CD8-positive, alpha-beta memory T cell (primary cell): ENCODE measurements around the gene ELOF1. TPM values are rescaled to one million over a fixed set of nuclear protein-coding genes. Genes with fewer than 3 reads are reported as not detected.

ENCODE experiments used
- CTCF ChIA-PET: fragments of 350-600 bp; sonication (Branson Sonifier 250); formaldehyde crosslinking; loops from one replicate; lab custom pipeline; 2021; ENCODE audit warnings: antibody characterized with exemption; lab: Charles Lee
- POLR2A ChIA-PET: fragments of 350-600 bp; sonication (Branson Sonifier 250); formaldehyde crosslinking; loops from one replicate; lab custom pipeline; 2021; ENCODE audit warnings: antibody characterized with exemption; lab: Charles Lee
- DNase-seq, 5 donors: peaks; one replicate each; pipeline versions ENCODE4 v3.0.0 to v3.0.0-alpha.2; 2020 to 2022; ENCODE audit warnings: mixed read lengths in 1 of 5
- H3K27ac ChIP-seq: one replicate; pipeline ENCODE4 v1.7.0; 2013; ENCODE audit warnings: low read depth, mild to moderate bottlenecking, low read length, moderate library complexity
- H3K27me3 ChIP-seq: 2 replicates; pipeline ENCODE4 v1.7.0; 2013; ENCODE audit warnings: low read length, mild to moderate bottlenecking; ENCODE audit not compliant: insufficient read depth, poor library complexity, severe bottlenecking
- H3K36me3 ChIP-seq: 2 replicates; pipeline ENCODE4 v1.7.0; 2013; ENCODE audit warnings: mild to moderate bottlenecking, low read length, moderate library complexity; ENCODE audit not compliant: insufficient read depth
- H3K4me1 ChIP-seq: 2 replicates; pipeline ENCODE4 v1.7.0; 2013; ENCODE audit warnings: mild to moderate bottlenecking, low read length, moderate library complexity; ENCODE audit not compliant: insufficient read depth
- H3K4me3 ChIP-seq: 2 replicates; pipeline ENCODE4 v1.7.0; 2013; ENCODE audit warnings: mild to moderate bottlenecking, low read length
- H3K9me3 ChIP-seq: 2 replicates; pipeline ENCODE4 v1.7.0; 2013; ENCODE audit warnings: mild to moderate bottlenecking, low read length
- H3K27ac Mint-ChIP-seq, 8 donors: one replicate each; pipeline ENCODE4 v1.8.0; 2020 to 2021; ENCODE audit warnings: mixed read lengths in 8 of 8, mild to moderate bottlenecking in 6 of 8, inconsistent platforms in 3 of 8, moderate library complexity in 3 of 8
- H3K27me3 Mint-ChIP-seq, 2 donors: one replicate each; pipeline ENCODE4 v1.8.0; 2020 to 2021; ENCODE audit warnings: mixed read lengths in 2 of 2, mild to moderate bottlenecking in 1 of 2, moderate library complexity in 1 of 2
- H3K36me3 Mint-ChIP-seq, 3 donors: one replicate each; pipeline ENCODE4 v1.8.0; 2020 to 2021; ENCODE audit warnings: mixed read lengths in 3 of 3, inconsistent platforms in 1 of 3, mild to moderate bottlenecking in 1 of 3
- H3K4me1 Mint-ChIP-seq, 3 donors: one replicate each; pipeline ENCODE4 v1.8.0; 2020 to 2021; ENCODE audit warnings: mixed read lengths in 3 of 3, inconsistent platforms in 1 of 3, mild to moderate bottlenecking in 1 of 3
- H3K4me3 Mint-ChIP-seq, 7 donors: one replicate each; pipeline ENCODE4 v1.8.0; 2020 to 2021; ENCODE audit warnings: mixed read lengths in 7 of 7, mild to moderate bottlenecking in 6 of 7, moderate library complexity in 4 of 7, inconsistent platforms in 2 of 7
- H3K9me3 Mint-ChIP-seq, 5 donors: one replicate each; pipeline ENCODE4 v1.8.0; 2020 to 2022; ENCODE audit warnings: mixed read lengths in 5 of 5, mild to moderate bottlenecking in 3 of 5, moderate library complexity in 2 of 5, inconsistent platforms in 1 of 5
- polyA plus RNA-seq: library from polyadenylated mRNA; unstranded; fragments of 300-500 nt; fragmentation: Illumina TruSeq; gene quantifications from one replicate; pipeline ENCODE4 v1.2.3, GENCODE V29; 2021
- total RNA-seq, 2 experiments: library from RNA; stranded (reverse); gene quantifications; one replicate each; pipeline ENCODE4 v1.2.3, GENCODE V29; 2021

ELOF1 gene
- total and polyA plus RNA-seq, 3 experiments from 2014 or later = 61.7 to 91.7 (median 62.7) TPM

DNA sequence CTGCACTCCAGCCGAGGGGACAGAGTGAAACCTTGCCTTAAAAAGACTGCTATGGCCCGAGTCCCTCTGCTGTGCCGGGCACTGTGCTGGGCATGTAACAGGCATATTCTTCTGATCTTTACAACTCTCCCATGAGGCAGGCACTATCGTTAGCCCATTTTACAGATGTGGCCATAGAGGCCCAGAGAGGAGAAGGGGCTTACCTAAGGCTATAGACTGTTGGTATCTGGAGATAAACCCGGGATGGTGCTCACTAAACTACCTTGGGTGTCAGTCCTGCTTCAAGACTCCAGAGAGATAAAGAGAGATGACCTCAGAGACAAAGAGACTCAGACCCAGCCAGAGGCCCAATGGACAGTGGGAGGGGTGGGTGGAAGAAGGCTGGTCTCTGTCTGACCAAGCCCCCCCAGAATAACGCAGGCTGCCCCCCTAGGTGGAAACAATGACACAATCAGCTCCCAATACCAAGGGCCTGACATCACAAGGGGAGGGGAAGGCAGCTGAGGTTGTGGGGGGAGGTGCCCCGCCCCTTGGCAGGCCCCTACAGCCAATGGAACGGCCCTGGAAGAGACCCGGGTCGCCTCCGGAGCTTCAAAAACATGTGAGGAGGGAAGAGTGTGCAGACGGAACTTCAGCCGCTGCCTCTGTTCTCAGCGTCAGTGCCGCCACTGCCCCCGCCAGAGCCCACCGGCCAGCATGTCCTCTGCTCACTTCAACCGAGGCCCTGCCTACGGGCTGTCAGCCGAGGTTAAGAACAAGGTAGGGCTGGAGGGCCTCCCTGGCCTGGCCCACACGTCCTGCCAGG is 20.6 kb downstream of the ELOF1 start, which contains the start of gene CNN1:
Gene CNN1, plus strand, starts transcription at position 620 of the 805 bp plus-strand sequence. Its CDS starts 77 bp downstream, at position 697.
- CTCF ChIA-PET = no interaction called here

DNA sequence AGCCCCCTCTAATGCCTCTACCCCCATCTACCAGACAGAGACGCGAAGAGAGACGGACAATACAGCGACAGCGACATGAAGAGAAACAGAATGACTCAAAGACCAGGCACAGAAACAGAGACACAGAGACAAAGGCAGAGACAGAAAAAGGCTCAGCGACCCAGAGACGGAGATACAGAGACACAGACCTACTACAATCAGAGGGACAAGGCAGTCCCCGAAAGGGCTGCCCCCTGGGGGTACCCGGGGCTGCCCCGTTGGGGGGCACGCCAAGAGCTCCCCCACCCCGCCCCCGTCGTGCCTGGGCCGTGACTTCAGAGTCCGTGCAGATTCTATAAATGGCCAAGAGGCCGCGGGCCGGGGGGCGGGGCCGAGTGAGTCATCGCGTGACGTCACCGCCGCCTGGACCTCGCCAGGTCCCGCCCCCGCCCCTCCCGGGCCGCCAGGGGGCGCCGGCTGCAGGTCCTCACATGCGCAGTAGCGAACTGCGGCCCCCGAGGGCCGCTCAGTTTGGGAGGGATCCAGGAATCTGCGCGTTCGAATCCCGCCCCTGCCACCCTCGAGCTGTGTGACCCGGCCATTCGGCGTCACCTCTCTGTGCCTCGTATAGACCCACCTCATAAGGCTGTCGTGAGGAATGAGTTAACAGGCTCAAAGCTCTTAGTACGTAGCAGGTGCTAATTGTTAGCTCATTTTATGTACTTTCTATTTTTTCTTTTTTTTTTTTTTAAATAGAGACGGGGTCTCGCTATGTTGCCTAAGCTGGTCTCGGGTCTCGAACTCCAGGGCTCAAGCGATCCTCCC is 23.0 kb downstream of the ELOF1 start:
- ChIA-PET POLR2A (interaction anchor here (0.7 to 0.9 kb wide), 2 partner anchors 23 to 35 kb away, joined by 3 to 5 read pairs; partner anchors contain the start of gene ELOF1), CTCF (interaction anchor here (0.7 to 1.9 kb wide), 13 partner anchors 8 to 154 kb away, joined by 3 to 14 read pairs (median 5); partner anchors contain the start of gene ELOF1)
- Histone ChIP-seq H3K36me3 (no peaks in the 10 kb centered on the region), H3K4me1 (peaks cover 14% of the 10 kb centered on the region), H3K27me3 (peaks cover 5% of the 10 kb centered on the region), H3K27ac (peak overlapping the region; percentile 67), H3K4me3 (peak overlapping the region; percentile 49), H3K9me3 (no peaks in the 10 kb centered on the region)
- peak; percentile 73 to 86 (median 83) for DNase-seq
- Mint-ChIP-seq H3K36me3 (no peaks in the 10 kb centered on the region), H3K9me3 (no peaks in the 10 kb centered on the region), H3K27me3 (peaks cover 11 to 12% of the 10 kb centered on the region in 2 donors), H3K4me3 (peak overlapping the region; percentile 53 to 81 (median 70)), H3K4me1 (peaks cover 10 to 16% (median 14%) of the 10 kb centered on the region in 3 donors), H3K27ac (peak overlapping the region; percentile 66 to 91 (median 81))

More for the DNA sequence above, 20.6 kb downstream of the ELOF1 start, which contains the start of gene CNN1:
- Histone ChIP-seq H3K4me1 (peaks cover 14% of the 10 kb centered on the region), H3K9me3 (no peaks in the 10 kb centered on the region), H3K36me3 (no peaks in the 10 kb centered on the region), H3K4me3 (no peak within 1 kb of the TSS), H3K27me3 (peaks cover 5% of the 10 kb centered on the region), H3K27ac (peak within 1 kb of the TSS; percentile 57)
- H3K27me3 Mint-ChIP-seq = peaks cover 16 to 19% of the 10 kb centered on the region in 2 donors
- POLR2A ChIA-PET = interaction anchor here (0.7 kb wide), 1 partner anchor 21 kb away, joined by 3 read pairs; the partner anchor contains the start of gene ELOF1
- no peaks in the 10 kb centered on the region for H3K36me3 Mint-ChIP-seq
- peaks cover 10 to 16% (median 14%) of the 10 kb centered on the region in 3 donors for H3K4me1 Mint-ChIP-seq
- no peaks in the 10 kb centered on the region for H3K9me3 Mint-ChIP-seq
- H3K4me3 Mint-ChIP-seq = no peak within 1 kb of the TSS
- no peak for DNase-seq
- peak within 1 kb of the TSS in 3 of 8 donors; percentile 5 to 47 (median 14) for H3K27ac Mint-ChIP-seq

DNA sequence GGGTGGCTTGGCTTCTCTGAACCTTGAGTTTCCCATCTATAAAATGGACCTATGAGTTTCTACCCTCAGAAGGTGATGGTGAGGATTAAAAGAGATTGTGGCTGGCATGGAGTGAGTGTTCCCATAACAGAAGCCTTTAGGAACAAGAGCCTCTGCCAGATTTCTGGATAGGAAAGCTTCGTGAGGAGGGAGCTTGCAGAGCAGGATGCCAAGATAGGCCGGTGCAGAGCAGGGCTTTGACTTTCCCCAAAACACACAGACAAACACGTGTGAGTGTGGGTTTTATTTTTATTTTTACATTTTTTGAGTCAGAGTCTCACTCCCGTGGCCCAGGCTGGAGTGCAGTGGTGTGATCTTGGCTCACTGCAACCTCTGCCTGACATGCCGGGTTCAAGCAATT is 24.1 kb downstream of the ELOF1 start:
- H3K4me3 ChIP-seq = no peak overlapping the region
- Mint-ChIP-seq H3K4me3 (peak overlapping the region in 3 of 7 donors; percentile 17 to 44 (median 23)), H3K27ac (peak overlapping the region in 6 of 8 donors; percentile 25 to 89 (median 58)), H3K4me1 (peaks cover 10 to 16% (median 14%) of the 10 kb centered on the region in 3 donors), H3K9me3 (no peaks in the 10 kb centered on the region), H3K27me3 (peaks cover 6 to 8% of the 10 kb centered on the region in 2 donors), H3K36me3 (no peaks in the 10 kb centered on the region)
- no peak overlapping the region for H3K27ac ChIP-seq
- ChIA-PET POLR2A (interaction anchor here (0.6 kb wide), 1 partner anchor 54 kb away, joined by 5 read pairs; no protein-coding TSS in a partner anchor), CTCF (interaction anchor here (1.9 kb wide), 1 partner anchor 53 kb away, joined by 13 read pairs; no protein-coding TSS in a partner anchor)
- H3K36me3 ChIP-seq = no peaks in the 10 kb centered on the region
- no peak for DNase-seq
- peaks cover 5% of the 10 kb centered on the region for H3K27me3 ChIP-seq
- H3K4me1 ChIP-seq = peaks cover 14% of the 10 kb centered on the region
- no peaks in the 10 kb centered on the region for H3K9me3 ChIP-seq

DNA sequence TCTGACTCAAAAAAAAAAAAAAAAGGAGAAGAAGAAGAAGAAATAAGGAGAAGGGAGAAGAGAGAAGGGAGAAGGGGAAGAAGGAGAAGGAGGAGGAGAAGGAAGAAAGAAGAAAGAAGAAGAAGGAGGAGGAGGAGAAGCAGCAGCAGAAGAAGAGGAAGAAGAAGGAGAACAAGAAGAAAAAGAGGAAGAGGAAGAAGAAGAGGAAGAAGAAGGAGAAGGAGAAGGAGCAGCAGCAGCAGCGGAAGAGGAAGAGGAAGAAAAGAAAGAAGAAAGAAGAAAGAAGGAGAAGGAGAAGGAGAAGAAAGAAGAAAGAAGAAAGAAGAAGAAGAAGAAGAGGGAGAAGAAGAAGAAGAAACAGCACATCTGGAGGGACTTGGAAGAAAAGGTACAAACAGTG is 24.5 kb downstream of the ELOF1 start:
- Mint-ChIP-seq H3K9me3 (no peaks in the 10 kb centered on the region), H3K4me1 (peaks cover 10 to 16% (median 14%) of the 10 kb centered on the region in 3 donors), H3K36me3 (no peaks in the 10 kb centered on the region), H3K27ac (peak overlapping the region; percentile 25 to 89 (median 58)), H3K4me3 (peak overlapping the region in 4 of 7 donors; percentile 18 to 44 (median 30)), H3K27me3 (peaks cover 6 to 8% of the 10 kb centered on the region in 2 donors)
- Histone ChIP-seq H3K9me3 (no peaks in the 10 kb centered on the region), H3K4me1 (peaks cover 14% of the 10 kb centered on the region), H3K27me3 (peaks cover 5% of the 10 kb centered on the region), H3K36me3 (no peaks in the 10 kb centered on the region), H3K27ac (no peak overlapping the region), H3K4me3 (no peak overlapping the region)
- POLR2A ChIA-PET = no interaction called here
- CTCF ChIA-PET = no interaction called here
- DNase-seq = no peak

DNA sequence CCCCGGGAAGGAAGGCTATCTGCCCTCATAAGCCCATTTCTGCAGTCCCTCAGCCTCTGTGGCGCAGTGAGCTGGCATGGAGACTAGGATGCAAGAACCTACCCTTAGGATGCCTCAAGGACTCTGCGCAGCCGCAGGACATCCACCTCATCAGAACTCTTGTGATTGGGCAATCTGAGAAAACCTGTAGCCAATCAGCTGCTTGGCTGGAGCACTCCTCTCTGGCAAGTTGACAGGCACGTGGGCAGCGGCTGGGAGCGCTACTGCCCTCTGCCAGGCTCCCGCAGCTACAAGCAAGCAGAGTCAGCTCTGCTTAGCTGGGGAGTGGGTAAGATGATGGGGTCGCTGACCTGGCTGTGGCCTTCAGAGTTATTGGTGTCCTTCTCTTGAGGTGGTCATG is 28.6 kb downstream of the ELOF1 start:
- peak in 1 of 5 donors; percentile 49 for DNase-seq
- no peaks in the 10 kb centered on the region for H3K9me3 ChIP-seq
- no peaks in the 10 kb centered on the region for H3K27me3 ChIP-seq
- peaks cover 22 to 31% (median 23%) of the 10 kb centered on the region in 3 donors for H3K4me1 Mint-ChIP-seq
- CTCF ChIA-PET = interaction anchor here (2.8 kb wide), 1 partner anchor 48 kb away, joined by 9 read pairs; no protein-coding TSS in a partner anchor
- no peaks in the 10 kb centered on the region for H3K9me3 Mint-ChIP-seq
- H3K4me3 Mint-ChIP-seq = peak overlapping the region in 3 of 7 donors; percentile 16 to 55 (median 37)
- no peak overlapping the region for H3K27ac ChIP-seq
- peaks cover 0 to 14% (median 4%) of the 10 kb centered on the region in 3 donors for H3K36me3 Mint-ChIP-seq
- POLR2A ChIA-PET = no interaction called here
- peaks cover 19% of the 10 kb centered on the region for H3K4me1 ChIP-seq
- no peak overlapping the region for H3K4me3 ChIP-seq
- no peaks in the 10 kb centered on the region for H3K27me3 Mint-ChIP-seq
- H3K36me3 ChIP-seq = no peaks in the 10 kb centered on the region
- peak overlapping the region in 1 of 8 donors; percentile 33 for H3K27ac Mint-ChIP-seq

DNA sequence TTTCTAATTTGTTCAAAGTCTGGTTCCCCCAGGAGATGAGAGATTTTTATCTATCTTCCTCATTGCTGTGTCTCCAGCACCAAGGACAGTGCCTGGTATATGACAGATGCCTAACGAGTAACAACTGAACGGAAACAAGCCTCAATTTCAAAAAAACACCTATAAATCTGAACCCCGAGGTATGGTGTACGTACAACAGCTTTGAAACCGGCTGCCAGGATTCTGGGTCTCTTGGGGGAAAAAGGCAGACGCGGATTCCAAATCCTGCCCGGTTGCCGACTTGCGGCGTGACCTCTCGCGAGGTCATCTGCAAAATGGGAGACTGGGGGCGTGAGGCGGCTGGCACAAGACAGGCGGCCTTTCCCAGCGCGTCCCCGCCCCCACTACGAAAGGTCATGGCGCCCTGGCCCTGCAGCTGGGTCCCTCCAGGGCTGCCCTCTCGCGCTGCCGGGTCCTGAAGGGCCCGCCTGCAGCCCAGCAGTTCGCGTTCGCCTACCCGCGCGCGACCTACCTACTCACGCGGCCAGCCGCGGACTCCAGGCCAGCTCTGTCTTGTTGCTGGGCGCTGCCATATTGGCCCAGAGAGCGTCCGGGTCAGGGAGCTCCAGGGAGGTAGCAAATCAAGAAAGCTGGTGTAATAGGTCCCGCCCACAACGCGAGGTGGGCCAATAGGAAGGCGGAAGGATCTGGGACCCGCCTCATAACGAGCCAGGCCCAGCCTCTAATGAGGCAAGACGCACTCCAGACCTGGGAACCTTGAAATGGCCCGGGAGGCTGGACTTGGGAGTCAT is 30.3 kb downstream of the ELOF1 start, which contains the start of gene ECSIT:
Gene ECSIT, minus strand, starts transcription at position 584 of the 791 bp plus-strand sequence. CDS start 9,964 bp downstream, outside the sequence.
- peak; percentile 82 to 94 (median 89) for DNase-seq
- no peaks in the 10 kb centered on the region for H3K36me3 ChIP-seq
- Mint-ChIP-seq H3K9me3 (no peaks in the 10 kb centered on the region), H3K27me3 (no peaks in the 10 kb centered on the region), H3K27ac (peak within 1 kb of the TSS; percentile 91 to 99 (median 96)), H3K36me3 (peaks cover 0 to 17% (median 4%) of the 10 kb centered on the region in 3 donors), H3K4me3 (peak within 1 kb of the TSS; percentile 92 to 98 (median 97)), H3K4me1 (peaks cover 17 to 28% (median 21%) of the 10 kb centered on the region in 3 donors)
- ChIA-PET CTCF (interaction anchor here (0.6 to 2.8 kb wide), 5 partner anchors 11 to 235 kb away, joined by 3 to 9 read pairs (median 4); no protein-coding TSS in a partner anchor), POLR2A (interaction anchor here (0.6 to 1.0 kb wide), 6 partner anchors 14 to 1194 kb away, joined by 3 to 18 read pairs (median 4); partner anchors contain the start of genes ELOF1 and SWSAP1)
- peaks cover 18% of the 10 kb centered on the region for H3K4me1 ChIP-seq
- H3K4me3 ChIP-seq = peak within 1 kb of the TSS; percentile 97
- peak within 1 kb of the TSS; percentile 60 for H3K27ac ChIP-seq
- H3K9me3 ChIP-seq = no peaks in the 10 kb centered on the region
- no peaks in the 10 kb centered on the region for H3K27me3 ChIP-seq
